Suppressor macrophage treated with lipopolysaccharide for 4 hours (primary cell): ENCODE results near the gene PRELID3B.

Source experiments
- DNase-seq: peaks from one replicate; pipeline ENCODE4 v3.0.0-alpha.2; 2020

The PRELID3B gene

DNA sequence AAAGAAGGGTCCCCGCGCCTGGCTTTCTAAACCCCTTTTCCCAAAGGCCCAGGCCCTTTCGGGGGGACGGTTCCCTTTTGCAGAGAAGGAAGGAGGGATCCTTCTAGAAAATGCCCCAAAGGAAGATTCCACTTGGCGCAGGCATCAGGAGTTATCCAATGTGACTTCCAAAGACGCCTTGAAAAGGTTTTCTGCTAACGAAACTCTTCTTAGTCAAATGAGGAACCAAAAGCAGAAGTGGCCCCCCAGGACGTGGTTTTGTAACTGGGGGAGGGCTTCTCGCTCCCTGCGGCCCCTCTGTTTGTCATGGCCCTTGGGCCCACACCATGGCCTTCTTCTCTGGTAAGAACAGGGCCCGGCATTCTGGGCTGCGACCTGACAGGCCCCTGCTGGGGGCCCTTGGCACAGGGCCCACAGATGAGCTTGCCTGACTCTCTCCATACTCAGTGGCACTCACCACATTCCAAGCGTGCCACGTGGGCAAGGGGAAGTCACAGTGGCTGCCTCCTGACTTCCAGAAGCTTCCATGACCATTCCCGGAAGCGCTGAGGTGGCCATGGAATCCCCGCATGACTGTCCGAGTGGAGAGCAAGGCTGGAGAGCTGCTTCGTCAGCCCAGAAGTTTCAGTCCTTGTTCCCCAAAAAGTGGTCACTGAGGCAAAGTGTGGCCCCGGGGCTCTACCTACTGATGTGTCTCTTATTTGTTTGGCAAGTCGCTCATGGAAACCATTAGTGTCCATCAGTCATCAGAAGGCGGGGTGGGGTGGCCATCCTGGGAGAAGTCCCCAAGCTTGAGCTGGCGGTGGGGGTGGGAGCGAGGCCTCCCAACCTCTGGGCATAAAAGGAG is 34.7 kb downstream of the PRELID3B start:
- DNase-seq, result peak; percentile 98

DNA sequence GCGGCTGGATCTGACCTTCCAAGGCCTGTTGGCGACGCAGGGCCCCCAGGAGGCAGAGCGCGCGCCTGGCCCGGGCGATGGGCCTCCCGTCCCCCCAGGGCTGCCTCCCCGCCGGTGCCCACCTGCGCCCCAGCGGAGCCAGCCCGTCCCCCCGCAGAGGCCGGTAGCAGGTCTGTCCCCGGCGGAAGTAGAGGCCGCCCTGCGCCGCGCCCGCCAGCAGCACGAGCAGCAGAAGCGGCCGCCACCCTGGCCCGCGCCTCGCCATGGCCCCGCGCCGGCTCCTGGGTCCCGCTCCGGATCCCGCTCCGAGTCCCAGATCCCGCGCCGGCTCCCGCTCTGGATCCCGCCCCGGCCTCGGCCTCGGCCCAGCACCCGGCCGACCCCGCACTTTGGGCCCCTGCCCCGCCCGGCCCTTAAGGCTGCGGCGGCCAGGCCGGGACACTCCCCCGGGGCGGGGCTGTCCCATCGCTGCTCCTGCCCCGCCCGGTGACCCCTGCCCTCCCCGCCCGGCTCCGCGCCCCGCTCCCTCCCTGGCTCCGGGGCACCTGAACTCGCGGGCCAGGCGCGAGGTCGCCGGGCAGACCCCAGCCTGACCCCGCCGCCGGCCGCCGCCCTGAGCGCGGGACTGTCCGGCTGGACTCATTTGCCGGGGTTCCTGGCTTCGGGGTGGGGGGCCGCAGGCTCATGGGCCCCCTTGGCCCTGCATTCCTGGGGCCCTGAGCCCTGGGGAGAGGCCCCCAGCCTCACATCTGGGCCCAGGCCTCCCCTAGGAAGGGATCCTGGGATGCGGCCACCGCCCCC is 35.5 kb downstream of the PRELID3B start, which contains the start of gene CTSZ:
Gene CTSZ, minus strand, starts transcription at position 391 of the 801 bp plus-strand sequence. Its CDS starts 126 bp downstream, at position 265.
- peak; percentile 87 for DNase-seq

DNA sequence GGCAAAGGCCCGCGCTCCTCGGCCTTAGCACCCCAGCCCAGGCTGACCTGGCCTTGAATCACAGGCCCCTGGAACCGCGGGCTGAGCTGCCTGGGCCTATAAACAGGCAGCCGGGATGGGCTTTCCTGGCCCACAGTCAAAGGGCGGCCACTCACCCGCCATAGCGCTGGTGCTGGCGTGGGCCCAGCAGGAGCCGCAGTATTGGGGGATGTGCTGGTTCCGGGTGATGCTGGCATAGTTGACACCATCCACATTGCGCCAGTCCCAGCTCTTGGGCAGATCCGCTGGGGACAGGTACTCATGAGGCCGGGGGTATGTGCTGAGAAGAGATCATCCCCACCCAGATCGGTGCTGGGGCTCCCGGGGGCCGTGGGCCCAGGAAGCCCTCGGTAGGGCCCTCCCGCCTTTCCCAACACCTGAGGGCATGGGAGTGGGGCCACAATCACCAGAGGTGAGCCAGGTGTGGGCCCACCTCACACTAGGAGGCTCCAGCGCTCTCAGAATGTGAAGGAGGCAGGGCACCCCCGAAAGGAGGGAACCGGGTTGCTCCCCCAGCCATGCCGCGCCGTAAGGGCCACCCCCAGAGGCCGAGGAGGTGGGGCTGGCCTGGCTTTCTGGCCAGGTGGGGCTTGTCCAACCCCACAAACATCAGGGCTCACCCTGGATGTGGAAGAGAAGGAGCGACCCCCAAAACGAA is 36.3 kb downstream of the PRELID3B start:
- peak; percentile 50 for DNase-seq

DNA sequence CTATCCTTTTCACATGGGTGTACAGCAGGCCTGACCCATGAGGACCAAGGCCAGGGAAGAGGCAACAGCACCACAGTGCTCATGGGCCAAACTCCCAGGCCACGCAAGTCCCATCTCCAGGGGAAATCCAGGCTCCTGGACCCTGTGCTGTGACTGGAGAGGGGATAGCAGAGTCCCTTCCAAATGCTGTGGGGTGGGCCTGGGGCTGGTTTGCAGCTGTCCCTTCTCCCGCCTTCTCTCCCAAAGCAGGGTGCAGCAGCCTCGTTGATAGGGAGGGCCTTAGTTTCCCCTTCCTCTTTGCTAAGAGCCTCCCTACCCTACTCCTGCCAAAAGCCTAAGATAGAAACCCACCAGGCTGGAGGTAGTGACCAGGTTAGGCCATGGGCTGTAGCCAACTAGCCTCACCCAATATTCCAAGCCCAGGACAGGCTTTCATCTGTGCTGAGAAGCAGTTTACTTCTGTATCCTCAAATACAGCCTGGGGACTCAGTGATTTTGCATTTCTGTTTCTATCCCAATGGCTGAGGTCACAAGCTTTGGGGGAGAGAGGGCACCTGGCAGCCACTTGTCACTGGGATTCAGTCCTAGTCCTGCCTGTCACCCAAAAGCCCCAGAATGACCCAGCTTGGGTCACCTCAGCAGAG is 36.9 kb downstream of the PRELID3B start:
- DNase-seq, result peak; percentile 15

DNA sequence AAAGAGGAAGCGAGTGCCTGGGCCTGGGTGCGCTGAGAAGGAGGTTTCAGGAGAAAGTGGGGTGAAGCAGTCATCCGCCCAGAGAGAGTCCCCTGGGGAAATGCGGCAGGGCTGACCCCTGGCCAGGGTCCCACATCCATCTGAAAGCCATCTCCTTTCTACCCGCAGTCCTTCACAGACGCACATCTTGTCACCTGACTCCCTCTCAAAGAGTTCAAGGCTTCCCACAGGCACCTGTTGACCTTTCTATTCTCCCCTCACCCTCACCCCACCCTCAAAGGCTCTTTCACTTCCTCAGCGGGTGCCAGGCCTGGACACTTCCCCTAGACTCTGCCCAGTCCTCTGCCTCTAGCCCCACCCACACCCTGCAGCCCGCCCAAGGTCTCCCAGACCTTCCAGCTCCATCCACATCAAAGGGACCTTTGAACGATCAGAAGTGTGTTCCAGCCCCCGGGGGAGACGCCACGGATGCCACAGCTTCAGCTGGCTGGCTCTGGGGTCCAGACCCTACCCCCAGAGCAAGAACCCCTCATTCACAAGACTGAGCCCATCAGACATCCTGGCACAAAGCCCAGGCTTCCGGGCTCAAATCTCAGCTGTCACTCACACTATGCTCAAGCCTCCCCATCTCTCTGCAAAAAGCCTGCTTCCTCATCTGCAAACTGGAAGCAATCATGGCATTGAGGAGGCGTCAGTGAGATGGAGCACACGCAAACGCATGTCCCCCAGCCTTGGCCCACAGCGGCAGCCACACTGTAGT is 37.6 kb downstream of the PRELID3B start:
- DNase-seq, result peak; percentile 91

DNA sequence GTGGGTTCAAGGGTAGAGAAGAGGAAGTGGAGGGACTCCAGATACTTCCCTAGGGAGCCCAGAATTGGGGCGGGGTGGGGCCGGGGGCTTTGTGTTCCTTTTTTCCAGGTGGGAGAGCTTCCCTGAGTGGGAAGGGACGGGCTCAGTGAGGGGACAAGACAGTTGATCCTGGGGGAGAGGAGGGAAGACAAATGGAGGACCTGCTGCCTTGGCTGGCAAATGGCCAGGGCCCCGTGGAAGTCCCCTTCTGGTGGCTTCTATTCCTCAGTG is 38.2 kb downstream of the PRELID3B start:
- peak; percentile 96 for DNase-seq

- no peak for DNase-seq
Measured at GRCh38 chr20:59003836-59004492, 38.6 kb downstream of the PRELID3B start.

DNA sequence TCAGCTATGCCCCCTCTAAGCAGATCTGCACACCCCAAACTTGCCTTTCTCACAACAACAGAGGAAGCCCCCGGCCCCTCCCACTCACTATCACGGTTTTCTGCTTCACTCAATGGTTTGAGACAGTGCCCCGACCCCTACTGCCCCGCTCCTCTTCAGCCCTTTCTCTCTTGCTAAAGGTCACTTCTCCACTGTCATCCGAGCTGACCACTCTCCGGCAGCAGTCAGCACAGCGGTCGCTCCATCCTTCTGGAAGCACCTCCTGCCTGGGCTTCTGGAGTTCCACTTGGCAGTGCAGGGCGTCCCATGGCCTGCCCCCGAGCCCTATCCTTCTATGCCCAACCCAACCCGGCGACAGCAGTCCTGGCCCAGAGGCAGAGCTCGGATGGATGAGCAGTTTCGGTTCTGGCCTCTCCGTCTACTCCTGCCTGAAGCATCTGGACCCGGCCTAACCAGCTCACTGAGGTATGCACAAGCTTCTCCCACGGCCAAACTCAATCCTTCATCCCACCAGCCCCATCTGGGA is 39.6 kb downstream of the PRELID3B start:
- no peak for DNase-seq

- no peak for DNase-seq
Measured at GRCh38 chr20:59002388-59002787, 40.2 kb downstream of the PRELID3B start.

- no peak for DNase-seq
Measured at GRCh38 chr20:59001449-59002171, 41.0 kb downstream of the PRELID3B start.

GRCh38 chr20:59001068-59001448 is 41.5 kb downstream of the PRELID3B start:
- no peak for DNase-seq

- DNase-seq, result no peak
Measured at GRCh38 chr20:59000326-59000725, 42.3 kb downstream of the PRELID3B start.

GRCh38 chr20:58998656-58999055 is 43.9 kb downstream of the PRELID3B start:
- DNase-seq, result no peak

GRCh38 chr20:58997141-58997770 is 45.3 kb downstream of the PRELID3B start:
- DNase-seq, result no peak

DNA sequence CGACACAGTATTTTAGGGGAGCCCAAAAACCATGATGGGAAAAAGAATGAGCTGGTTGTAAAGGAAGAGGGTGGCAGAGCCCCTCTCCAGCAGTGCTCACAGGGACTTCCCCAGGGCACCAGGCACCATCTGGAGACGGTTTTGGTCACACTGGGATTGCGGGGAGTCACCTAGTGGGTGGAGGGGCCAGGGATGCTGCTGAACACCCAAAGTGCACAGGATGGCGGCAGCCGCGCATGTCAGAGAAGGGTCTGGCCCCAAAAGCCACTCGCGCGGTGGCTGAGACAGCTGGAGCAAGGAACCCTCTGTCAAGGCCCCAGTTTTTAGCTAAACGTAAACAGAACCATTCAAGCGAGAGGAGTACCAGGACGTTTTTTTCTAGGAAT is 46.4 kb downstream of the PRELID3B start:
- DNase-seq, result no peak

- no peak for DNase-seq
Measured at GRCh38 chr20:58995461-58996225, 46.9 kb downstream of the PRELID3B start.

- DNase-seq, result no peak
Measured at GRCh38 chr20:58994390-58995159, 48.0 kb downstream of the PRELID3B start.
